Prostate gland (tissue), 2 donors: Measurements from ENCODE around the gene C1D.

ENCODE experiments used
- CTCF ChIP-seq, 4 experiments: fragments of 200-600 bp in 2 of 4; fragments of 450-650 bp in 2 of 4; sonication (generic) in 2 of 4; IDR thresholded peaks; 1 replicate in 3 of 4; 2 replicates in 1 of 4; pipeline ENCODE4 v1.5.1; 2016 to 2019; ENCODE audit warnings: antibody characterized with exemption in 4 of 4, mild to moderate bottlenecking in 2 of 4, moderate library complexity in 2 of 4
- POLR2A ChIP-seq: fragments of 450-650 bp; IDR thresholded peaks from one replicate; pipeline ENCODE4 v1.6.1; 2016; ENCODE audit warnings: antibody characterized with exemption, mild to moderate bottlenecking
- POLR2AphosphoS5 ChIP-seq: sonication (generic); formaldehyde crosslinking; IDR thresholded peaks from one replicate; pipeline ENCODE4 v1.6.1; 2017; ENCODE audit warnings: antibody characterized with exemption

- TF ChIP-seq CTCF (IDR thresholded peaks at IDR 0.05) = no peak
- no peak for TF ChIP-seq POLR2AphosphoS5
- TF ChIP-seq POLR2A = no peak
Measured at GRCh38 chr2:68046224-68046623, 16.6 kb downstream of the C1D start.
